ENCODE results near the gene DNAAF6.

DNA sequence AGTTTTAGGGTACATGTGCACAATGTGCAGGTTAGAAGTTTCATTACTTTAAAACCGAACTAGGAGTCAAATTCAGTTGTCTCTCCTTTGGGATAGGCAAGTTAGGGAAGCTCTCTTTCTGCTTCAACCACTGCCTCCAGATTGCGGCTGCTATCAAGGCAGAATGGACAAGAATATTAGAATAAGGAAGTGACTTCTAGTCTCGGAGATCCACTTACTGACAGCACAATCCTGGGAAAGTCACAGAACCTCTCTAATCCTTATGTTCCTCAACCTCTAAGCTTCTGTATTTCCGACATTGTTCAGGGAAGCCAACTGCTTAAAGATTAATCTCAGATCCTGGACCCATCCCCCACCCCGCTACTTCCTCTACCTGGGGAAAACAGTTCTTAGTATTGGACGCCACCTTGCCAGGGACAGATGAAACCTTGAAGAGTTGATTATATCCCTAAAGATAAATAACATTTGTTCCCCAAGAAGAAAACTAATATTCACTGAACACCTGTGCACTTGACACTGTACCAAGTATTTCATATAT lies 2.3 kb upstream of the DNAAF6 start:
- TF ChIP-seq POLR2A (IDR thresholded peaks at IDR 0.05): no peak
- TF ChIP-seq, protein P1, sequence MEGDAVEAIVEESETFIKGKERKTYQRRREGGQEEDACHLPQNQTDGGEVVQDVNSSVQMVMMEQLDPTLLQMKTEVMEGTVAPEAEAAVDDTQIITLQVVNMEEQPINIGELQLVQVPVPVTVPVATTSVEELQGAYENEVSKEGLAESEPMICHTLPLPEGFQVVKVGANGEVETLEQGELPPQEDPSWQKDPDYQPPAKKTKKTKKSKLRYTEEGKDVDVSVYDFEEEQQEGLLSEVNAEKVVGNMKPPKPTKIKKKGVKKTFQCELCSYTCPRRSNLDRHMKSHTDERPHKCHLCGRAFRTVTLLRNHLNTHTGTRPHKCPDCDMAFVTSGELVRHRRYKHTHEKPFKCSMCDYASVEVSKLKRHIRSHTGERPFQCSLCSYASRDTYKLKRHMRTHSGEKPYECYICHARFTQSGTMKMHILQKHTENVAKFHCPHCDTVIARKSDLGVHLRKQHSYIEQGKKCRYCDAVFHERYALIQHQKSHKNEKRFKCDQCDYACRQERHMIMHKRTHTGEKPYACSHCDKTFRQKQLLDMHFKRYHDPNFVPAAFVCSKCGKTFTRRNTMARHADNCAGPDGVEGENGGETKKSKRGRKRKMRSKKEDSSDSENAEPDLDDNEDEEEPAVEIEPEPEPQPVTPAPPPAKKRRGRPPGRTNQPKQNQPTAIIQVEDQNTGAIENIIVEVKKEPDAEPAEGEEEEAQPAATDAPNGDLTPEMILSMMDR (IDR thresholded peaks at IDR 0.05): no peak

Measured in thyroid gland (tissue), 4 donors.